Epidermal melanocyte (primary cell): ENCODE measurements around the gene PSMD8.

Experiments used
- DNase-seq: peaks from one replicate; pipeline ENCODE4 v3.0.0; 2011; ENCODE audit warnings: low spot score; ENCODE audit not compliant: insufficient read length

PSMD8 gene

DNA sequence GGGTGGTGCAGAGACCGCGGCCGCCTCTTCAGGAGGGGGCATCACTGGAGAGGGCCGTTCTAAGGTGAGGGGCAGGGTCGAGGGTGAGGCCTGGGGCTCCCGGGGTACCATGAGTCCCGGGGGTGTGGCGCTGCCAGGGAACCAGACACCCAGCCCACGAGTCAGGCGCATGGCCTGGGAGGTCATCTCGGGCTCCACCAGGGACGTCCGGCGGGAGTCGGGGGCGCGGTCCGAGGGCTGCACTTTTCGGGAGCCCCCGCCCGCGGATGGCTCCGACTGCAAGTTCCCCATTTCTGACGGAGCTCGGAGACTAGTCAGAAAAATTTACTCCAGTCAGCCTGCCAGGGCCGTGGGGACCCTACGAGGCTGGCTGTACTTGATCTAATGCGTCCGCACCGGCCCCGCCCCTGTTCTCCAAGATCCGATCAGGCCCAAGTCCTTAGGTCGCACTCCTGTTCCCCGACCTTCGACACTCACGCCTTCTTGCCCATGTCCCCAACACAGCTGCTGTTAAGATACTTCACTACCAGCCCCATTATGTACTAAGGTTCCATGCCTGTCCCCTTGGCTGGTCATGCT is 12.7 kb downstream of the PSMD8 start:
- DNase-seq, result no peak

GRCh38 chr19:38387550-38388348 is 13.4 kb downstream of the PSMD8 start, which contains the start of gene GGN:
Gene GGN (minus strand): TSS chr19:38388034. CDS start chr19:38387261, 773 bp downstream.
- DNase-seq, result peak; percentile 99

- peak; percentile 77 for DNase-seq
These were observed 14.2 kb downstream of the PSMD8 start, which contains the start of gene SPRED3 for GRCh38 chr19:38388349-38389100. Gene SPRED3 (plus strand): TSS chr19:38388697. CDS start chr19:38390303, 1,606 bp downstream.

GRCh38 chr19:38389101-38389925 is 14.9 kb downstream of the PSMD8 start:
- DNase-seq, result peak; percentile 75

DNA sequence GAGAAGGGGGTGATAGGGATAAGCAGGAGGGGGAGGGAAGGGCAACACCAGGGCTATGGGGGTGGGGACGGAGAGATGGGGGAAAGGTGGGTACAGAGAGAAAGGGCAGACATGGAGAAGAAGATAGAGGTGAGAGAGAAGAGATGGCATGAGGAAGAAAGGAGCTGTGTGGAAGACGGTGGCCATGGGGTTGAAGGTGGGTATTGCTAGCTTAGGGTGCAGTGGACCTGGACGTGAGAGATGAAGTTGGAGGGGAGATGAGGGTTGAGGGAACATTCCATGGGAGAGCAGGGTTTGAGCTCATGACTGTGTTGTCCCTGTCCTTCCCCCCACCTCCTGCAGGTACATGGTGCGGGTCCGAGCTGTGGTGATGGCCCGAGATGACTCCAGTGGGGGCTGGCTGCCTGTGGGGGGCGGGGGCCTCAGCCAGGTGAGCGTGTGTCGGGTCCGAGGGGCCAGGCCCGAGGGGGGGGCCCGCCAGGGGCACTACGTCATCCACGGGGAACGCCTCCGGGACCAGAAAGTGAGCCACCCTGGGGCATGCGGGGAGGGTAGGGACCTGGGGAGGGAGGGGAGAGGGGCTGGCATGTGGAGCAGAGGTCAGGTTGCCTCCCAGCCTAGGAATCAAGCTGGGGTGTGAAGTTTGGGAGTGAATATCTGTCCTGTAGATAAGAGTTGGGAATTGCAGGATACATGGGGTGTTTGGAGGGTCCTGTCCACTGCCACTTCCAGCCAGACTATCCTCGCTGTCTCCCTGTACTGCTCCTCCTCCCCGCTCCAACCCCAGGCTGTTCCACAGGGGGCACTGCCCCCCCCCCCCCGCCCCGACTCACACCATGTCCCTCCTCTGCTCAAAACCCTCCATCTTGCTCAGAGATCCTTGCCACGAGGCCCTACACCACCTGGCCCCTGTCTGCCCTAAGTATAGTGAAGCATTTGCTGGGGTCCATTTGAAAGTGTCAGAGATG is 15.9 kb downstream of the PSMD8 start:
- no peak for DNase-seq

- no peak for DNase-seq
These were observed 17.6 kb downstream of the PSMD8 start for GRCh38 chr19:38391911-38392464.

DNA sequence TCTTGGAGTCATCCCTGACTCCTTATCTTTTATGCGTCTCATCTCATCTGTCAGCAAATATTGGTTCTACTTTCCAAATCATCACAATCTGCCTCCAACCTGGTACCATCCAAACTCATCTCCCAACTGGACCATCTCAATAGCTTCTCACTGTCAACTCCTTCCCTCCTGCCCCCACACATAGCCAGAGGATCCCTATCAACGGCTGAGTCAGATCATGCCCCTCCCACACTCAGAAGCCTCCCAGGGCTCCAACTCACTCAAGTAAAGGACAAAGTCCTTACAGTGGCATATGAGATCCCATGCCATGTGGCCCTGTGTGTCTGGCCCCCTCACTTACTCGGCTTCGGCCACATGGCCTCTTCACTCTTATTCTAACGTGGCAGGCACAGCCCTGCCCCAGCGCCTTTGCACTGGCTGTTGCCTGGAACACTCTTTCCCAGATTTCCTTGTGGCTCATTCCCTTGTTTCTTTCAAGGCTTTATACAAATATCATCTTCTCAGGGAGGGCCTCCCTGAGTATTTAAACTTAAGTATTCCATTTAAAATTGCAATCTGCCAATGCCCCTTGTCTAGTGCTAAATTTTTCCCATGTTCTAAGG is 18.4 kb downstream of the PSMD8 start:
- DNase-seq, result no peak

- no peak for DNase-seq
These were observed 20.1 kb downstream of the PSMD8 start for GRCh38 chr19:38394488-38394887.

- no peak for DNase-seq
These were observed 21.2 kb downstream of the PSMD8 start for GRCh38 chr19:38395381-38396114.

- DNase-seq, result no peak
These were observed 24.7 kb downstream of the PSMD8 start for GRCh38 chr19:38399081-38399480.

DNA sequence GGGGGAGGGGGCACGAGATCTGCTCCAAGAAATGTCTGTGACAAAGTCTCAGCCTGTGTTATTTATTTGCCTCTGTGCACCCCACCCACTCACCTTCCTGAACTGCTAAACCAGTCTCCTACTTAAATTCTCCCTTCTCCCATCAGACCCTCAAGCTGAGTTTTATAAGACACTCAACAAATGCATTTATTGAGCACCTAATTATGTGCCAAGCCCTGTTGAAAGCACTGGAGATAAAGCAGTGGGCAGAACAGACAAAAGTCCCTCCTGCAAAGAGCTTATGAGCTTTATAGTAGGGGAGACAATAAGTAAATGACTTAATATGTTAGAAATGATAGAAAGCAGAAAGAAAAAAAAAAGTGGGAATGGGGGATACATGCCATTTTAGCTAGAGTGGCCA is 25.2 kb downstream of the PSMD8 start:
- no peak for DNase-seq

- no peak for DNase-seq
These were observed 26.0 kb downstream of the PSMD8 start for GRCh38 chr19:38400361-38400760.

DNA sequence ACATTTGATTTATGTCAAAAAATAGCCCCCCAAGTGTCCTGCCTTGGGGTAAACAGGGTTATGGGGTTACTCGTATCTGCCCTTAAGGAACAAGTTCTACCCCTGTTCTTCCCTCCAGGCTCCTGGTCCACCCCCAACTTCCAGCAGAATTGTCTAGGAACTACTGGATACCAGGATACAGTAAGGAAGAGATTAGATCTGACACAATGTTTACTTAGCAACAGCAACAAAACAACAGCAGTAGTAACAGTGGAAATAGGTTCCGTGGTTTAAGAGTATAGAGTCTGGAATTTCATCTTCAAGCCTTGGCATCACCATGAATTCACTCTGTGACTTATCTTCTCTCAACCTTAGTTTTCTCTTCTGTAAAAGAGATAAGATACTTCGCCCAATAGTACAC is 26.8 kb downstream of the PSMD8 start:
- DNase-seq, result no peak

DNA sequence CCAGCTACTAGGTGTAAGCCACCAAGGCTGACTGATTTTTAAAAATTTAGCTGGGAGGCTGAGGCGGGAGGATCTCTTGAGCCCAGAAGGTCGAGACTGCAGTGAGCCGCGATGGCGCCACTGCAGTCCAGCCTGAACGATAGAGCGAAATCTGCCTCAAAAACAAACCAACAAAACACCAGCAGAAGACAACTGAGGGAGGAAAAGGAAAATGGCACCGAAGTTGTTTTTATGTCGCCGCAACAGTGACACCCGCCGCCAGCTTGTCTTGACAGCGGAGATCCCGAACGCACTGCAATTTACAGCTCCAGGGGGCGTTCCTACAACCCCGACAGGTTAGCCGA is 28.2 kb downstream of the PSMD8 start:
- no peak for DNase-seq

DNA sequence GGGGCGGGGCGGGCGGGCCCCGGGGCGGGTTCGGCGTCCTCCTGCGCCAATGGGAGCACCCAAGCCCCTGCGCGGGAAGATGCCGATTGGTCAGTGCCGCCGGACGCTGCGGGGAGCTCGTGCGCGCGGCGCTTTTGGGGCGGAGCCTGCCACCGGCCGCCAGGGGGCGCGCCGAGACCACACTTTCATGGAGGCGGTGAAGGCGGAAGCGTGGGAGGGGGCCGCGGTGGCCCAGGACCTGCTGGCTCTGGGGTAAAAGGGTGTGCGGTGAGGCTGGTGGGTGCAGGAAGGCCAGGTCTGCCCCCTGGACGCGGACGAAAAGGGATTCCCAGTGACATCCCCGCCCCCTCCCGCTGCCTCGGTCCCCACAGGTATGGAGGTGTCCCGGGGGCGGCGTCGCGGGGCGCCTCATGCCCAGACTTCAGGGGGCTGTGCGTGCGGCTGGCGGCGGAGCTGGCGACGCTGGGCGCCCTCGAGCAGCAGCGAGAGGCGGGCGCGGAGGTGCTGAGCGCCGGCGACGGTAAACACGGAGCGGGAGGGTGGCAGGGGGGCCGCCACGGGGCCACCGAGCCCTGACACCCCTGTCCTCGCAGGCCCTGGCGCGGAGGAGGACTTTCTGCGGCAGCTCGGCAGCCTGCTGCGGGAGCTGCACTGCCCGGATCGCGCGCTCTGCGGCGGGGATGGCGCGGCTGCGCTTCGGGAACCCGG is 28.8 kb downstream of the PSMD8 start, which contains the start of gene FAM98C:
Gene FAM98C (plus strand): TSS at position 127 of the 708 bp plus-strand sequence. CDS start 61 bp downstream, at position 188.
- DNase-seq, result peak; percentile 100

GRCh38 chr19:38404858-38405257 is 30.5 kb downstream of the PSMD8 start:
- DNase-seq, result no peak

DNA sequence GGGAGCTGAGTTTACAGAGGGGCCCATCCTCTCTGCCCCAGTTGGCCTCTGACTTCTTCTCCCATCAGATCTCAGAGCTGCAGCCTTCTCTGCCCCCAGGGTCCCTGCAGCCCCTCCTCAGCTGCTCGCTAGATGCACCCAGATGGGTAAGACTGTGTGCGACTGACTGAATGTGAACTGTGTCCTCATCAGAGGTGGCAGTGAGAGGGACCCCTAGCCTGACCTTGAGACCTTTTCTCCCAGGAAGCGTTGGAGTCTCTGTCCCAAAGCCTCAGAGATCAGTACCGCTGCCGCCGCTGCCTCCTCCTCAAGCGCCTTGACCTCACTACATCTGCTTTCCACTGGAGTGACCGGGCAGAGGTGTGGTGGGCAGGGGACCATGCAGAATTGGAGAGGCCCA is 30.9 kb downstream of the PSMD8 start:
- no peak for DNase-seq

DNA sequence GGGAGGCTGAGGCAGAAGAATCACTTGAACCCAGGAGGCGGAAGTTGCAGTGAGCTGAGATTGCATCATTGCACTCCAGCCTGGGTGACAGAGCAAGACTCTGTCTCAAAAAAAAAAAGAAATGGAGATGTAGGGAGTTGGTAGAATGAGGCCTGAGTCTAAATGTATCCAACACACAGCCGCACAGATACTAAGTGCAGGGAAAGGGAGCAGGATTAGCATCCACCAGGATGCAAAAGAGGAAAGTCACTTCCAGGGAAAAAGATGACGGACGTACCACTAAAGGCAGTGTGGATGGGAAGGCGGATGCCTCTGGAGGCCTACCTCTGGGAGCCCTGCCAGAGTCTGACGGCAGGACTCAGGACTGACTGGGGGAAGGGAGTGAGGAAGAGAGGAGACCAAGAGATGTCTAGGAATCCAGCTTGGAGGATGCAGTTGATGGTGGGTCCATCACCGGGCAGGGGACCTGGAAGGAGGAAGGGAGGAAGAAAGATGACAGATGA is 35.3 kb downstream of the PSMD8 start:
- DNase-seq, result no peak
